HFFc6 (cell line): ENCODE results near the gene CPA3. TPM values are rescaled to one million over a fixed set of nuclear protein-coding genes. Genes with fewer than 3 reads are reported as not detected.
A peak's percentile ranks its signal among the peaks of the same experiment; 100 is the strongest.

ENCODE experiments used
- DNase-seq: peaks from one replicate; pipeline ENCODE4 v3.0.0-alpha.2; 2018
- H3K27ac Mint-ChIP-seq: 2 replicates; pipeline ENCODE4 v1.8.0; 2020; ENCODE audit warnings: mild to moderate bottlenecking, mixed read lengths
- H3K27me3 Mint-ChIP-seq: 2 replicates; pipeline ENCODE4 v1.8.0; 2021; ENCODE audit warnings: mild to moderate bottlenecking, moderate library complexity, mixed read lengths; ENCODE audit not compliant: insufficient read depth
- H3K36me3 Mint-ChIP-seq: 2 replicates; pipeline ENCODE4 v1.8.0; 2021; ENCODE audit warnings: low read depth, mixed read lengths
- H3K4me1 Mint-ChIP-seq: 2 replicates; pipeline ENCODE4 v1.8.0; 2020; ENCODE audit warnings: low read depth, mixed read lengths
- H3K4me3 Mint-ChIP-seq: 2 replicates; pipeline ENCODE4 v1.8.0; 2020; ENCODE audit warnings: mild to moderate bottlenecking, moderate library complexity, mixed read lengths
- H3K9me3 Mint-ChIP-seq: 2 replicates; pipeline ENCODE4 v1.8.0; 2020; ENCODE audit warnings: mild to moderate bottlenecking, mixed read lengths
- CTCF ChIP-seq: fragments of 200-600 bp; sonication (generic); IDR thresholded peaks from 2 replicates; pipeline ENCODE4 v1.5.0; 2021; ENCODE audit warnings: antibody characterized with exemption, mild to moderate bottlenecking
- total RNA-seq, 6 experiments: library from RNA; stranded (reverse); fragmentation: NEBNext Ultra II Directional; extraction: Animal tissue kit (Norgen Biotek cat#: 25700); gene quantifications; 2 replicates in 1 of 6; 3 replicates in 5 of 6; pipeline ENCODE4 v1.2.3, GENCODE V29; 2021

Gene CPA3
- total RNA-seq, 6 experiments from 2014 or later: 0.21 to 0.88 (median 0.36) TPM

- no peak for DNase-seq
Observed at GRCh38 chr3:148940983-148941382, 75.9 kb downstream of the CPA3 start.

GRCh38 chr3:148943506-148944205, 78.6 kb downstream of the CPA3 start:
- H3K27ac Mint-ChIP-seq: peak overlapping the region; percentile 53; the same call in 1 of the 2 replicates
- TF ChIP-seq CTCF: peak; percentile 90
- H3K36me3 Mint-ChIP-seq: no peaks in the 10 kb centered on the region
- DNase-seq: peak; percentile 90
- no peaks in the 10 kb centered on the region; the same call in 1 of the 2 replicates for H3K27me3 Mint-ChIP-seq
- no peak overlapping the region for H3K4me3 Mint-ChIP-seq
- H3K4me1 Mint-ChIP-seq: peaks cover 14% of the 10 kb centered on the region
- no peaks in the 10 kb centered on the region for H3K9me3 Mint-ChIP-seq

More at GRCh38 chr3:148940983-148941382, 75.9 kb downstream of the CPA3 start:
- no peak overlapping the region for H3K27ac Mint-ChIP-seq
- peaks cover 41% of the 10 kb centered on the region for H3K4me1 Mint-ChIP-seq
- no peak for TF ChIP-seq CTCF
- H3K27me3 Mint-ChIP-seq: no peaks in the 10 kb centered on the region; the same call in 1 of the 2 replicates
- H3K9me3 Mint-ChIP-seq: no peaks in the 10 kb centered on the region
- H3K36me3 Mint-ChIP-seq: no peaks in the 10 kb centered on the region
- H3K4me3 Mint-ChIP-seq: no peak overlapping the region

GRCh38 chr3:148945116-148945515, 80.0 kb downstream of the CPA3 start:
- H3K27ac Mint-ChIP-seq: no peak overlapping the region
- TF ChIP-seq CTCF: no peak
- no peaks in the 10 kb centered on the region; the same call in 1 of the 2 replicates for H3K27me3 Mint-ChIP-seq
- H3K36me3 Mint-ChIP-seq: no peaks in the 10 kb centered on the region
- H3K4me1 Mint-ChIP-seq: peaks cover 15% of the 10 kb centered on the region
- H3K4me3 Mint-ChIP-seq: no peak overlapping the region
- no peak for DNase-seq
- no peaks in the 10 kb centered on the region for H3K9me3 Mint-ChIP-seq

Other genes with a start within 250 kb of the CPA3 start
- gene AGTR1, start 167.4 kb upstream of the CPA3 start, total RNA-seq: under 1 TPM in 3 of 6 experiments, not detected in 3; 0.10 to 0.14 (median 0.12) TPM
- not detected for gene CPB1, start 37.5 kb upstream of the CPA3 start, total RNA-seq
- 10 to 100 TPM; 68.9 to 88.6 (median 78.5) TPM for gene GYG1, start 126.2 kb downstream of the CPA3 start, total RNA-seq
- gene HLTF, start 221.2 kb downstream of the CPA3 start, total RNA-seq: 10 to 100 TPM; 31.0 to 36.6 (median 34.5) TPM